Activated T-helper 2 cell treated with anti-CD3 and anti-CD28 coated beads, Interferon-gamma antibody, Interleukin-2, Interleukin-4, amounts not matched to agents 10 μg/mL and 5 μg/mL and 100 μg/mL, durations not matched to agents 14 hours and 24 hours and 36 hours (primary cell): ENCODE data around the gene MTHFD1L. TPM values are rescaled to one million over a fixed set of nuclear protein-coding genes. Genes with fewer than 3 reads are reported as not detected.
"Not testable (repeated sequence)": the region's sequence is repeated elsewhere in the genome, so short reads cannot be mapped to it uniquely, and the experiment has no call there.

Experiments
- DNase-seq: peaks from one replicate; pipeline ENCODE4 v3.0.0; 2021; ENCODE audit warnings: low spot score
- H3K27ac Mint-ChIP-seq: one replicate; pipeline ENCODE4 v1.8.0; 2021; ENCODE audit warnings: mixed read lengths
- H3K27me3 Mint-ChIP-seq: one replicate; pipeline ENCODE4 v1.8.0; 2021; ENCODE audit warnings: low read depth, mixed read lengths
- H3K36me3 Mint-ChIP-seq: one replicate; pipeline ENCODE4 v1.8.0; 2021; ENCODE audit warnings: low read depth, mixed read lengths
- H3K4me1 Mint-ChIP-seq: one replicate; pipeline ENCODE4 v1.8.0; 2021; ENCODE audit warnings: low read depth, mixed read lengths
- H3K4me3 Mint-ChIP-seq: one replicate; pipeline ENCODE4 v1.8.0; 2021; ENCODE audit warnings: low read depth, mild to moderate bottlenecking, moderate library complexity, mixed read lengths
- H3K9me3 Mint-ChIP-seq: one replicate; pipeline ENCODE4 v1.8.0; 2021; ENCODE audit warnings: mixed read lengths
- intact Hi-C: fragments of 100-400 bp; cut with micrococcal nuclease; formaldehyde crosslinking; loops from one replicate; pipeline ENCODE4 v1.15.1; 2023
- total RNA-seq: library from RNA; stranded (reverse); gene quantifications from 2 replicates; pipeline ENCODE4 v1.2.3, GENCODE V29; 2022

MTHFD1L gene
- total RNA-seq, 1 donor from 2014 or later: 93.4 TPM

- intact Hi-C loops, H3K9me3 Mint-ChIP-seq, H3K36me3 Mint-ChIP-seq, DNase-seq, H3K4me1 Mint-ChIP-seq, H3K27ac Mint-ChIP-seq, H3K4me3 Mint-ChIP-seq, H3K27me3 Mint-ChIP-seq: not testable (repeated sequence)
Measured at GRCh38 chr6:151123641-151124040, 258.1 kb downstream of the MTHFD1L start.

DNA sequence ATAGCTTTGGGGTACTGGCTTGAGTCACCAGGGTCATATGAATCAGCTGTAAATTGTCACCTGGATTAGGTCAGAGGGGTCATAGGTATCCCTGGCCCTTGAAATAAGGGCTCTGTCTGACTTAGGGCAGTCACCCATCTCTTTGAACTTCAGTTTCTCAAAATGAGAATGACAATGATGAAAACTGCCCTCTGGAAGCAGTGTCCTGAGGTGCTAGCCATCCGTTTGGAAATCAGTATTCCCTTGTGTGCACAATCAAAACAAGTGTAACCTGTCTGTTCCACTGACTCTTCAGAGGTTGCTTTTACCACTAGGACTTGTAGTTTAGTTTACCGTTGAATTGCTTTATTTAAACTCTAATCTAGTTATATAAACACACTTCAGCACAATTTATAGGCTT is 259.7 kb downstream of the MTHFD1L start:
- intact Hi-C loops, DNase-seq, H3K27me3 Mint-ChIP-seq, H3K4me1 Mint-ChIP-seq, H3K36me3 Mint-ChIP-seq, H3K9me3 Mint-ChIP-seq, H3K4me3 Mint-ChIP-seq, H3K27ac Mint-ChIP-seq: not testable (repeated sequence)

DNA sequence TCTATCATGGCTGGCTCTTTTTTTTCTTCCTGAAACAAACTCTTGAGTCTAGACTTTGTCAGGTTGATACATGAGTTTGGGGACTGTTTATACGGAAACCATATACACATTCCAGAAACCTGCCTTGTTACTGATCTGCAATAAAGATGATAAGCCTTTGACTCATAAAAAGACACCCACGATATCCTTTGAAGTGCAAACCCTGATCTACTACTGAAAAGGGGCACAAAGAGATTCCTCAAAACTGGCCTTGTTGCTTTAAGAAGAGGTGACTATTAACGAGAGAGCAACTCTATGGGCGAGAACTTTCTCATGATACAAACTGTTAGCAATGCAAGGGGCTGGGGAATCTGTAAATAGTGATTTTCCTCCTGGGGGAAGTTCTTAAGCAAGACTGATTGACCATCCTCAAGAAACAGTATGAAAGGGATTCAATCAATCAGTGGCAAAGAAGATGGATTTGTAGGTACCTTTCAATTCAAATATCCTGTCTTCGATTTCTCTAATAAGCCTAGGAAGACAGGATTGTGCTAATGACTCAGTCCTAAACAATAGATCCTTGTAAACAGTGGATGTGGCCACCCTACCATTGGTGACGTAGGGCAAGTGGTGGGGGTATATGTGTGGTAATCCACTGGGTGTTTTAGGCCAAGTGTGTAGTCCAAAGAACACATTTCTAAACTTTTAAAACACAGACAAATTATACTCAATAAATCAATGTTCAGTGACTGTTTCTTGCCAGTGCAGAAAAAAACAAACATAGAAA is 260.3 kb downstream of the MTHFD1L start:
- H3K27me3 Mint-ChIP-seq, DNase-seq, H3K36me3 Mint-ChIP-seq, H3K9me3 Mint-ChIP-seq, intact Hi-C loops, H3K27ac Mint-ChIP-seq, H3K4me1 Mint-ChIP-seq, H3K4me3 Mint-ChIP-seq: not testable (repeated sequence)

DNA sequence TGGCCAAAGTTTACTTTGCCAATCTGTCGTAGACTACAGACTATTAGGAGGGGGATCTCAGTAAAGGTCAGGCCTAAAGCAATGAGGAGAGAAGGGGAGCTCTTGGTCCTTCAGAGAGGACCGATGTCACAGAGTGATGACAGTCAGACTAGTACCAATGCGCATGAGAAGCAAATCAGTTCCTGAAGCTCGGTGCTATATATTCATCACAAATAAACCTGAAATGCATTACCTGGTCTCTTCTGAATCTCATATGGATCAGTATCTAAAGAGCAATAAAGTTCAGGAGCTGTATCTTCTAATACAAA is 260.9 kb downstream of the MTHFD1L start:
- H3K36me3 Mint-ChIP-seq, H3K27ac Mint-ChIP-seq, H3K9me3 Mint-ChIP-seq, DNase-seq, H3K4me3 Mint-ChIP-seq, intact Hi-C loops, H3K4me1 Mint-ChIP-seq, H3K27me3 Mint-ChIP-seq: not testable (repeated sequence)

DNA sequence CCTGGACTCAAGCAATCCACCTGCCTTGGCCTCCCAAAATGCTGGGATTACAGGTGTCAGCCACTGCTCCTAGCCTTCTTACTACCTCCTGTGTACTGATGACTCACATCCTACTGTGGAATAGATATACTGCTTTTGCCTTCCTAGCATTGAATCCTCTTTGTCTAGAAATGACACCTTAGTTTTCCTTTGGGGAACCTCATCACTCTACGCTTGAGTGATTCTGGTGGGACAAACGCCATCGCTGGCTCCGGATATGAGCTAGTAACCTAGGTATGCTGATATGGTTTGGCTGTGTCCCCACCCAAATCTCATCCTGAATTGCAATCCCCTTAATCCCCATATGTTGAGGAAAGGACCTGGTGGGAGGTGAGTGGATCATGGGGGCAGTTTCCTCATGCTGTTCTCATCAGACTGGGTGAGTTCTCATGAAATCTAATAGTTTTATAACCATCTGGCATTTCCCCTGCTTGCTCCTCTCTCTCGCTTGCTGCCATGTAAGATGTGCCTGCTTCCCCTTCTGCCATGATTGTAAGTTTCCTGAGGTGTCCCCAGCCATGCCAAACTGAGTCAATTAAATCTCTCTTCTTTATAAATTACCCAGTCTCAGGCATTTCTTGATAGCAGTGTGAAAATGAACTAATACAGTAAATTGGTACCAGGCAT is 261.8 kb downstream of the MTHFD1L start:
- H3K9me3 Mint-ChIP-seq, DNase-seq, intact Hi-C loops, H3K4me1 Mint-ChIP-seq, H3K27ac Mint-ChIP-seq, H3K4me3 Mint-ChIP-seq, H3K36me3 Mint-ChIP-seq, H3K27me3 Mint-ChIP-seq: not testable (repeated sequence)

DNA sequence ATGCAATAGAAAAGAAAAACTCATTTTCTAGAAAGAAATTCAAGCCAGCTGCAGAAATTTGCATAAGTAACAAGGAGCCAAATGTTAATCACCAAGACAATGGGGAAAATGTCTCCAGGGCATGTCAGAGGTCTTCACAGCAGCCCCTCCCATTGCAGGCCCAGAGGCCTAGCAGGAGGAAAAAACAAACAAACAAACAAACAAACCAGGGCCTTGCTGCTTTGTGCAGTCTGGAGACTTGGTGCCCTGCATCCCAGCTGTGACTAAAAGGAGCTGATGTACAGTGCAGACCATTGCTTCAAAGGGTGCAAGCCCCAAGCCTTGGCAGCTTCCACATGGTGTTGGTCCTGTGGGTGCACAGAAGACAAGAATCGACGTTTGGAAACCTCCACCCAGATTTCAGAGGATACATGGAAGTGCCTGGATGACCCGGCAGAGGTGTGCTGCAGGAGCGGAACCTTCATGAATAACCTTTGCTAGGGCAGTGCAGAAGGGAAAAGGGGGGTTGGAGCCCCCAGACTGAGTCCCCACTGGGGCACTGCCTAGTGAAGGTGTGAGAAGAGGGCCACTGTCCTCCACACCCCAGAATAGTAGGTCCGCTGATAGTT is 263.4 kb downstream of the MTHFD1L start:
- intact Hi-C loops: no loop called here
- peaks cover 9% of the 10 kb centered on the region for H3K4me1 Mint-ChIP-seq
- H3K27ac Mint-ChIP-seq: no peak overlapping the region
- DNase-seq: no peak
- no peak overlapping the region for H3K4me3 Mint-ChIP-seq
- H3K27me3 Mint-ChIP-seq: no peaks in the 10 kb centered on the region
- H3K9me3 Mint-ChIP-seq: peaks cover 6% of the 10 kb centered on the region
- H3K36me3 Mint-ChIP-seq: no peaks in the 10 kb centered on the region

GRCh38 chr6:151130329-151130728 is 264.8 kb downstream of the MTHFD1L start:
- Mint-ChIP-seq H3K4me1 (peaks cover 8% of the 10 kb centered on the region), H3K27ac (no peak overlapping the region), H3K36me3 (no peaks in the 10 kb centered on the region), H3K4me3 (no peak overlapping the region), H3K9me3 (peaks cover 6% of the 10 kb centered on the region), H3K27me3 (no peaks in the 10 kb centered on the region)
- intact Hi-C loops: no loop called here
- DNase-seq: no peak

- DNase-seq: no peak
- Mint-ChIP-seq H3K27me3 (no peaks in the 10 kb centered on the region), H3K27ac (no peak overlapping the region), H3K4me1 (peaks cover 1% of the 10 kb centered on the region), H3K9me3 (peaks cover 6% of the 10 kb centered on the region), H3K4me3 (no peak overlapping the region), H3K36me3 (no peaks in the 10 kb centered on the region)
- intact Hi-C loops: no loop called here
Measured at GRCh38 chr6:151131324-151132007, 266.0 kb downstream of the MTHFD1L start.

DNA sequence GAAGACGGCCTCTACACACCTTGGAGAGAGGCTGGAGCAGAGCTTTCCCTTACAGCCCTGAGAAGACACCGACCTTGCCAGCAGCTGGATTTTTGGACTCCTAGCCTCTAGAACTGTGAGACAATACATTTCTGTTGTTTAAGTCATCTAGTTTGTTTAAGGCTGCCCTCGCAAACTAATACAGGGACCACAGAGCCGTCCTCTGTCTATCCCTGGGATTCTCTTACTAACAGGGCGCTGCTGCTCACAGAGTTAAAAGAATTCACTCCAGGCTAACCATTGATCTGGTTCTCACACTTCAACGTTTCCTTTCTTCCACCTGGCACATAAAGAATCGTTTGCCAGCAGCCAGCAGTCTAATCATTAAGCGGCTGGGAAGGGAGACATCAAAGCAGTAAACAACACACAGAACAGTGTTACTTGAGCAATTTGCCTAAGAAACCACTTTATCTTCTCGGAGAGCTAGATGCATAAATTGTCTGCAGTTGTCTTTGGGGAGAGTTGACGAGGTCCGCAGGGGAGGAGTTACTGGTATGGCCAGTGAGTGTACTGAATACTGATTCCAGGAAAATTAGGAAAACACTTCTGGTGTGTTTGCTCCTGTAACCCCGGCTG is 270.7 kb downstream of the MTHFD1L start:
- Mint-ChIP-seq H3K9me3 (no peaks in the 10 kb centered on the region), H3K4me1 (no peaks in the 10 kb centered on the region), H3K27me3 (peaks cover 4% of the 10 kb centered on the region), H3K27ac (no peak overlapping the region), H3K4me3 (no peak overlapping the region), H3K36me3 (no peaks in the 10 kb centered on the region)
- intact Hi-C loops: no loop called here
- DNase-seq: no peak

DNA sequence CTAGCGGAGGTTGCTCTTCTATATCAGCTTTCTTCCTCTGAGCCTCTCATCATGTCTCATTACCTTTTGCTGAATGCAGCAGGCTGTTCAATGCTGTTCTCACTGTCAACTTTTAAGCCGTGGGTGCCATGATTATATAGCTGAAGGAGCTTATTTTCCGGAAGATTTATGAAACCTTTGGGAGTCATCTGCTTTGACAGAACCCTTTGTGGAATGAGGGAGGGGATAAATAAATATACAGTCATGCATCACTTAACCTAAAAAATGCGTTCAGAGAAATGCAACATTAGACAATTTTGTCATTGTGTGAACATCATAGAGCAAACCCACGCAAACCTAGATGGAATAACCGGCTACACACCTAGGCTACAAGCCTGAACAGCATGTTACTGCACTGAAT is 272.0 kb downstream of the MTHFD1L start:
- peaks cover 4% of the 10 kb centered on the region for H3K27me3 Mint-ChIP-seq
- no peaks in the 10 kb centered on the region for H3K4me1 Mint-ChIP-seq
- intact Hi-C loops: no loop called here
- no peaks in the 10 kb centered on the region for H3K36me3 Mint-ChIP-seq
- H3K4me3 Mint-ChIP-seq: no peak overlapping the region
- DNase-seq: no peak
- no peak overlapping the region for H3K27ac Mint-ChIP-seq
- no peaks in the 10 kb centered on the region for H3K9me3 Mint-ChIP-seq

DNA sequence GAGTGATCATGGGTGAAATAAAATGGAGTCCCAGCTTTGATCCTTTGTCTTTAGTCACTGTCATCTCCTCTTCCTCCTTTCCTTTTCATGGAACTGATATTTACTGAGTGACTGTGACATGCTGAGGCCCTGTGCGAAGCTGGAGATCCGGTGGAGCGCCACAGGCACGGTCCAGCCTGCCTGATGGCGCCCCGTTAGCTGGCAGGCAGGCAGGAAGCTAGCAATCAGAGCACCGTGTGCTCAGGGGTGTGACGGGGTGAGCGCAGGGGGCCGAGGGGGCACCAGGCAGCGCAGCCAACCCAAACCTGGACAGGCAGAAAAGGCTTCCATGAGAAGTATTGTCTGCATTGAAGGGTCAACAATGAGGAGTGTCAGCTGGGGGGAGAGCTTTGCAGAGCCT is 274.0 kb downstream of the MTHFD1L start:
- intact Hi-C loops: no loop called here
- no peak overlapping the region for H3K4me3 Mint-ChIP-seq
- DNase-seq: no peak

GRCh38 chr6:151140767-151141166 is 275.3 kb downstream of the MTHFD1L start:
- Mint-ChIP-seq H3K27me3 (peaks cover 12% of the 10 kb centered on the region), H3K9me3 (no peaks in the 10 kb centered on the region), H3K27ac (no peak overlapping the region), H3K36me3 (no peaks in the 10 kb centered on the region), H3K4me1 (no peaks in the 10 kb centered on the region), H3K4me3 (no peak overlapping the region)
- intact Hi-C loops: no loop called here
- DNase-seq: no peak

More for the DNA sequence above, 274.0 kb downstream of the MTHFD1L start:
- Mint-ChIP-seq H3K36me3 (no peaks in the 10 kb centered on the region), H3K27ac (no peak overlapping the region), H3K4me1 (no peaks in the 10 kb centered on the region), H3K27me3 (peaks cover 11% of the 10 kb centered on the region), H3K9me3 (no peaks in the 10 kb centered on the region)
